ENCODE measurements around the gene BRD8.

BRD8 gene

DNA sequence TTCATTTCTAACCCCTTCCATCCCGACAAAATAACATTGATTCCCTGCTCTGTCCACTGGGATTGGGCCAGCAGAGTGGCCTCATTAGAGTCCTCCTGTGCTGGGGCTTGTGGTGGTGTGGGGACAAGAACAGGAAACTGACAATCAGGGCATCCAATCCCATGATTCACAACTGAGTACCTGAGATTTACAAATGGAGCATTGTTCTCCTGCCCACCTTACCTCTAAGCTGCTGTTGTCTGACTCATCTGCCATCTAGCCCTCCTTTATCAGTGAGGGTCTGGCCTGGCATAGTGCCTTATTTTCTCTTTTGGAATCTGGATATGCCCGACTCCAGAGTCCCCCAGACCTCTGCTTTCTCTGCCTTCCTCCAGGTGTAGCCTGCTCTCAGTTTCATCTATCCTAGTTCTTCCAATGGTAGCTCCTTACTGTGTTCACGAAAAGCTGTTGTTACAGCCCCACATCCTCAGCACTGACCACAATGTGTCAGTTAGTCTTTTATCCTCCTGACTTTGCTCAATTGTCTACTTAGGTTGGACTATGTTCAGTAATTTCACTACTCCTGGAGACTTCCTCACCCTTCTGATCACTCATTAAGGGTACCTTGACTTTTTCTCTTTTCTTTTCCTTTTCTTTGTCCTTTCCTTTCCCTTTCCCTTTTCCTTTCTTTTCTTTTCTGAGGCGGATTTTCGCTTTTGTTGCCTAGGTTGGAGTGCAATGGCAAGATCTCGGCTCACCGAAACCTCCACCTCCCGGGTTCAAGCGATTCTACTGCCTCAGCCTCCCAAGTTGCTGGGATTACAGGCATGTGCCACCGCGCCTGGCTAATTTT lies 81.2 kb downstream of the BRD8 start:
- DNase-seq = no peak

GRCh38 chr5:138096363-138096762 lies 82.1 kb downstream of the BRD8 start:
- DNase-seq = no peak

DNA sequence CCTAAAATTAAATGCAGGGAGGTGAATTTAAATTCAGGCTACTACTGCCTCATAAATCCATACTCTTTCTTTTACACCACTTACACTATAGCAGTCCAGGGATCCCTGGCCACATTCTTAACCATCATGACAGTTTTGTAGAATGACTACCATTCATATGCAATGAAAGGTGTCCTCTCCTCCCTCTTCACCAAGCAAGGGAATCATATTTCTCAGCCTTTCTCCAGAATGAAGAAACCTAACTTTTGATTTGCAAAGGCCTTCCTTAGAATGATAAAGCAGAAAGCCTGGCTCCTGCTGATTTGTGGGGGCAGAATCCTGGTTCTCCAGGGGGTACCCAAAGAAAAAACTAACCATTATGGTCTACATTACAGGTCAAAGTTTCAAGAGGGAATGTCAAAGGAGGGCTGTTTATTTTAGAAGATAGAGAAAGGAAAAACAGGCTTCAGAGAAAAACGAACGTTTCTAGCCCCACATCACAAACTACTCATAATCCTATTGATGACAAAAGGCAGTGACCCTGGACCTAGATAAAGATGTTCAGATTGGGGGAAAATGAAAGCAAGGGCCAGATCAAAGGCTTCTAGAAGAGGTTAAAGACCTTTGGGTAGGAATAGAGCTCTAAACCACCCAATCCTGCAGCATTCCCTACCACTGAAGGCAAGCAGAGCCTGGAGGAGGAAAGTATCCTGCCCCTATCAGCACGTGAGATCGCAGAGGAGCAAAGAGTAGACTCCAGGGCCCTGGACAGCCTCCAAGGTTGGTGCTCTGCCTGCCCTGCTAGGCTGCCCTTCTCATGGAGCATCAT lies 83.1 kb downstream of the BRD8 start:
- DNase-seq = no peak

- DNase-seq = no peak
Measured at GRCh38 chr5:138093036-138093435, 85.4 kb downstream of the BRD8 start.

- DNase-seq = no peak
Measured at GRCh38 chr5:138092301-138092700, 86.1 kb downstream of the BRD8 start.

DNA sequence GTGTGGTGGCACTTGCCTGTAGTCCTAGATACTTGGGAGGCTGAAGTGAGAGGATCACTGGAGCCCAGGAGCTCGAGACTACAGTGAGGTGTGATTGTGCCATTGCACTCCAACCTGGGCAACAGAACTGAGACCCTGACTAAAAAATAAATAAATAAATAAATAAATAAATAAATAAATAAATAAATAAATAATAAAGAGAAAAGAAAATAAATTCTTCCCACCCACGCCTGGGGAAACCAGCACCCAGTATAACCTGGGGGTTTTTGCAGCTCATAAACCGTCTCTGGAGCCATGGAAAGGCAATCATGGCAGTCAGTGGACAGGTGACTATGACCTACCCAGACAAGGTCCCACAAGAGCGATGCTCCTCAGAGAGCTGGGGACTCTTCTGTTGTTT lies 86.7 kb downstream of the BRD8 start:
- no peak for DNase-seq

All from activated T-cell treated with anti-CD3 and anti-CD28 coated beads for 4 hours (primary cell).